Neuronal stem cell (in vitro differentiated cells): ENCODE measurements around the gene FOXE1.

Experiments
- DNase-seq: peaks from one replicate; pipeline ENCODE4 v3.0.0-alpha.2; 2013; ENCODE audit warnings: low spot score
- H2AFZ ChIP-seq: one replicate; pipeline ENCODE4 v1.6.1; 2013; ENCODE audit warnings: mild to moderate bottlenecking, low read length, inconsistent platforms
- H2AK5ac ChIP-seq: 2 replicates; pipeline ENCODE4 v1.6.1; 2013; ENCODE audit warnings: low read depth, mild to moderate bottlenecking, inconsistent platforms, low read length, moderate library complexity, mixed read lengths
- H2BK120ac ChIP-seq: 2 replicates; pipeline ENCODE4 v1.6.1; 2013; ENCODE audit warnings: low read depth, mild to moderate bottlenecking, inconsistent platforms, low read length, moderate library complexity, mixed read lengths
- H2BK12ac ChIP-seq: one replicate; pipeline ENCODE4 v1.6.1; 2013; ENCODE audit warnings: low read length, inconsistent platforms
- H2BK15ac ChIP-seq: 2 replicates; pipeline ENCODE4 v1.6.1; 2013; ENCODE audit warnings: mild to moderate bottlenecking, low read length, inconsistent platforms, mixed read lengths
- H2BK5ac ChIP-seq: one replicate; pipeline ENCODE4 v1.6.1; 2013; ENCODE audit warnings: inconsistent platforms, mild to moderate bottlenecking, low read length, moderate library complexity
- H3K14ac ChIP-seq: one replicate; pipeline ENCODE4 v1.6.1; 2013; ENCODE audit warnings: low read length, inconsistent platforms
- H3K18ac ChIP-seq: 2 replicates; pipeline ENCODE4 v1.6.1; 2013; ENCODE audit warnings: low read length, inconsistent platforms
- H3K23ac ChIP-seq: 2 replicates; pipeline ENCODE4 v1.6.1; 2013; ENCODE audit warnings: low read depth, mild to moderate bottlenecking, mixed read lengths, low read length, inconsistent platforms; ENCODE audit not compliant: poor library complexity
- H3K27ac ChIP-seq: replicated peaks from 3 replicates; pipeline ENCODE4 v1.5.1; 2013; ENCODE audit warnings: low read length, inconsistent platforms
- H3K27me3 ChIP-seq, 3 experiments: 2 replicates each; pipeline ENCODE4 v1.6.1; 2013; ENCODE audit warnings: low read length in 3 of 3, mild to moderate bottlenecking in 2 of 3, inconsistent platforms in 1 of 3, low read depth in 1 of 3, mixed read lengths in 1 of 3, moderate library complexity in 1 of 3; ENCODE audit not compliant: control insufficient read depth in 3 of 3, insufficient read depth in 3 of 3
- H3K36me3 ChIP-seq, 2 donors: replicated peaks in 1 of 2; 2 replicates each; pipeline ENCODE4 v1.6.1; 2013; ENCODE audit warnings: low read length in 2 of 2; ENCODE audit not compliant: control insufficient read depth in 2 of 2, insufficient read depth in 2 of 2
- H3K4ac ChIP-seq: 2 replicates; pipeline ENCODE4 v1.6.1; 2013; ENCODE audit warnings: inconsistent platforms, mild to moderate bottlenecking, low read length, moderate library complexity
- H3K4me1 ChIP-seq, 2 donors: 1 replicate in 1 of 2; 2 replicates in 1 of 2; pipeline ENCODE4 v1.6.1; 2013; ENCODE audit warnings: low read length in 2 of 2, low read depth in 1 of 2; ENCODE audit not compliant: control insufficient read depth in 2 of 2, insufficient read depth in 1 of 2
- H3K4me2 ChIP-seq: one replicate; pipeline ENCODE4 v1.6.1; 2013; ENCODE audit warnings: mild to moderate bottlenecking, low read length, inconsistent platforms; ENCODE audit not compliant: insufficient read depth, poor library complexity, severe bottlenecking
- H3K4me3 ChIP-seq, 2 donors: 2 replicates each; pipeline ENCODE4 v1.5.1; 2013; ENCODE audit warnings: low read length in 2 of 2, mild to moderate bottlenecking in 2 of 2, inconsistent platforms in 1 of 2, moderate library complexity in 1 of 2
- H3K79me1 ChIP-seq: one replicate; pipeline ENCODE4 v1.6.1; 2013; ENCODE audit warnings: low read depth, mild to moderate bottlenecking, inconsistent platforms, low read length, moderate library complexity
- H3K9ac ChIP-seq: one replicate; pipeline ENCODE4 v1.6.1; 2013; ENCODE audit warnings: mild to moderate bottlenecking, low read depth, low read length, inconsistent platforms; ENCODE audit not compliant: poor library complexity
- H3K9me3 ChIP-seq, 2 donors: replicated peaks in 1 of 2; 2 replicates each; pipeline versions ENCODE3 to v1.6.1; 2013; ENCODE audit warnings: low read length in 2 of 2, mild to moderate bottlenecking in 2 of 2, inconsistent platforms in 1 of 2, low read depth in 1 of 2, mixed read lengths in 1 of 2, moderate library complexity in 1 of 2; ENCODE audit not compliant: control insufficient read depth in 2 of 2, insufficient read depth in 1 of 2
- H4K8ac ChIP-seq: one replicate; pipeline ENCODE4 v1.6.1; 2013; ENCODE audit warnings: low read depth, mild to moderate bottlenecking, inconsistent platforms, low read length, moderate library complexity
- H4K91ac ChIP-seq: one replicate; pipeline ENCODE4 v1.6.1; 2013; ENCODE audit warnings: low read length, low read depth, mild to moderate bottlenecking, inconsistent platforms; ENCODE audit not compliant: poor library complexity
- WGBS, 2 donors: extraction: QIAGEN DNeasy Blood & Tissue Kit; methylation state at CpG; one replicate each; pipeline ENCODE4 v1.1.7; 2013; ENCODE audit warnings: missing lambda C conversion rate in 2 of 2, mixed read lengths in 1 of 2; ENCODE audit not compliant: insufficient read length in 2 of 2, insufficient replicate concordance in 1 of 2; ENCODE audit errors: extremely low coverage in 2 of 2; 5-methylcytosine and 5-hydroxymethylcytosine counted together

FOXE1 gene

GRCh38 chr9:97895211-97895610 lies 42.2 kb downstream of the FOXE1 start:
- Histone ChIP-seq H3K14ac (no peak overlapping the region), H2BK120ac (no peak overlapping the region), H3K79me1 (no peaks in the 10 kb centered on the region), H2AK5ac (no peak overlapping the region), H2BK5ac (no peak overlapping the region), H3K4ac (no peak overlapping the region), H3K4me2 (no peak overlapping the region), H4K91ac (no peak overlapping the region), H3K27me3 (peaks cover 0 to 6% (median 0%) of the 10 kb centered on the region in 3 experiments), H2AFZ (no peak overlapping the region), H2BK12ac (no peak overlapping the region), H3K36me3 (peaks cover 0 to 1% of the 10 kb centered on the region in 2 donors), H3K23ac (no peak overlapping the region), H3K9ac (no peak overlapping the region), H3K9me3 (peaks cover 5 to 6% of the 10 kb centered on the region in 2 donors), H3K4me3 (no peak overlapping the region), H3K4me1 (no peaks in the 10 kb centered on the region), H3K18ac (no peak overlapping the region), H4K8ac (no peak overlapping the region), H2BK15ac (no peak overlapping the region), H3K27ac (no peak overlapping the region)
- no peak for DNase-seq
- no CpG with 5 or more reads among the region's 1 CpG for WGBS, 2 donors

- H3K14ac ChIP-seq, result no peak overlapping the region
- DNase-seq, result no peak
- no CpG with 5 or more reads among the region's 6 CpGs for WGBS, 2 donors
- no peak overlapping the region for H3K18ac ChIP-seq
- no peak overlapping the region for H2BK15ac ChIP-seq
- no peak overlapping the region for H3K4me3 ChIP-seq
- H4K8ac ChIP-seq, result no peak overlapping the region
- H3K9ac ChIP-seq, result no peak overlapping the region
- H3K27me3 ChIP-seq, result peaks cover 0 to 6% (median 0%) of the 10 kb centered on the region in 3 experiments
- no peak overlapping the region for H2BK12ac ChIP-seq
- H2AFZ ChIP-seq, result no peak overlapping the region
- no peak overlapping the region for H3K27ac ChIP-seq
- no peak overlapping the region for H2BK120ac ChIP-seq
- no peaks in the 10 kb centered on the region for H3K79me1 ChIP-seq
- H3K9me3 ChIP-seq, result peaks cover 5 to 6% of the 10 kb centered on the region in 2 donors
- H3K4me1 ChIP-seq, result no peaks in the 10 kb centered on the region
- no peak overlapping the region for H2BK5ac ChIP-seq
- H3K4me2 ChIP-seq, result no peak overlapping the region
- no peak overlapping the region for H3K23ac ChIP-seq
- no peak overlapping the region for H3K4ac ChIP-seq
- H4K91ac ChIP-seq, result no peak overlapping the region
- peaks cover 0 to 2% of the 10 kb centered on the region in 2 donors for H3K36me3 ChIP-seq
- H2AK5ac ChIP-seq, result no peak overlapping the region
These were observed 42.8 kb downstream of the FOXE1 start for GRCh38 chr9:97895695-97896332.

- Histone ChIP-seq H3K79me1 (no peaks in the 10 kb centered on the region), H2BK120ac (no peak overlapping the region)
These were observed 47.2 kb downstream of the FOXE1 start for GRCh38 chr9:97900103-97900737.

GRCh38 chr9:97900738-97901565 lies 47.9 kb downstream of the FOXE1 start:
- H3K9ac ChIP-seq, result no peak overlapping the region
- no peak overlapping the region for H3K23ac ChIP-seq
- H4K8ac ChIP-seq, result no peak overlapping the region
- H3K79me1 ChIP-seq, result no peaks in the 10 kb centered on the region
- H3K9me3 ChIP-seq, result no peaks in the 10 kb centered on the region
- no peak overlapping the region for H3K4me3 ChIP-seq
- H2BK15ac ChIP-seq, result no peak overlapping the region
- DNase-seq, result peak; percentile 33
- no peak overlapping the region for H3K18ac ChIP-seq
- no peaks in the 10 kb centered on the region for H3K4me1 ChIP-seq
- no peak overlapping the region for H3K4me2 ChIP-seq
- H2BK12ac ChIP-seq, result no peak overlapping the region
- no CpG with 5 or more reads among the region's 5 CpGs for WGBS, 2 donors
- H3K27ac ChIP-seq, result no peak overlapping the region
- H2BK5ac ChIP-seq, result no peak overlapping the region
- no peak overlapping the region for H2AFZ ChIP-seq
- no peak overlapping the region for H2AK5ac ChIP-seq
- no peaks in the 10 kb centered on the region for H3K27me3 ChIP-seq
- no peak overlapping the region for H3K4ac ChIP-seq
- peaks cover 2 to 8% of the 10 kb centered on the region in 2 donors for H3K36me3 ChIP-seq
- H2BK120ac ChIP-seq, result no peak overlapping the region
- no peak overlapping the region for H4K91ac ChIP-seq
- no peak overlapping the region for H3K14ac ChIP-seq

More at GRCh38 chr9:97900103-97900737, 47.2 kb downstream of the FOXE1 start:
- Histone ChIP-seq H2AFZ (no peak overlapping the region), H3K4me2 (no peak overlapping the region), H4K8ac (no peak overlapping the region), H3K14ac (no peak overlapping the region), H3K9ac (no peak overlapping the region), H3K23ac (no peak overlapping the region), H2AK5ac (no peak overlapping the region), H3K18ac (no peak overlapping the region), H3K9me3 (no peaks in the 10 kb centered on the region), H3K4ac (no peak overlapping the region), H2BK5ac (no peak overlapping the region), H3K27ac (no peak overlapping the region), H3K27me3 (no peaks in the 10 kb centered on the region), H4K91ac (no peak overlapping the region), H2BK12ac (no peak overlapping the region), H3K4me3 (no peak overlapping the region), H3K36me3 (peaks cover 2 to 8% of the 10 kb centered on the region in 2 donors), H2BK15ac (no peak overlapping the region), H3K4me1 (no peaks in the 10 kb centered on the region)
- WGBS, 2 donors, result no CpG with 5 or more reads among the region's 9 CpGs
- DNase-seq, result no peak
